MCF 10A (cell line): ENCODE results near the gene MAGEF1. TPM values are rescaled to one million over a fixed set of nuclear protein-coding genes. Genes with fewer than 3 reads are reported as not detected.

Source experiments
- BruUV-seq: library from RNA; stranded (reverse); fragments of 400-500 nt; replicated peaks from 2 replicates; lab custom pipeline; 2021; lab: Mats Ljungman, UMichigan
- CTCF ChIA-PET: fragments of 300-600 bp; sonication (Branson Sonifier 250); formaldehyde crosslinking; extraction: SDS; loops from one replicate; lab custom pipeline; 2021; ENCODE audit warnings: antibody characterized with exemption, inconsistent platforms; lab: Yijun Ruan, JAX
- POLR2A ChIA-PET: fragments of 300-600, 350-650 bp; sonication (Branson Sonifier 250); formaldehyde crosslinking; extraction: SDS; loops from one replicate; lab custom pipeline; 2020; ENCODE audit warnings: antibody characterized with exemption, inconsistent platforms; lab: Yijun Ruan, JAX
- DNase-seq: peaks from one replicate; pipeline ENCODE4 v3.0.0-alpha.2; 2018; ENCODE audit not compliant: unreplicated experiment
- H3K27ac Mint-ChIP-seq: one replicate; pipeline ENCODE4 v1.8.0; 2022; ENCODE audit warnings: mild to moderate bottlenecking, low read depth, mixed read lengths; ENCODE audit not compliant: unreplicated experiment
- H3K27me3 Mint-ChIP-seq: one replicate; pipeline ENCODE4 v1.8.0; 2022; ENCODE audit warnings: mixed read lengths; ENCODE audit not compliant: insufficient read depth, unreplicated experiment
- H3K36me3 Mint-ChIP-seq: one replicate; pipeline ENCODE4 v1.8.0; 2022; ENCODE audit warnings: mild to moderate bottlenecking, moderate library complexity, mixed read lengths; ENCODE audit not compliant: insufficient read depth, unreplicated experiment
- H3K4me1 Mint-ChIP-seq: one replicate; pipeline ENCODE4 v1.8.0; 2022; ENCODE audit warnings: mixed read lengths; ENCODE audit not compliant: insufficient read depth, unreplicated experiment
- H3K4me3 Mint-ChIP-seq: one replicate; pipeline ENCODE4 v1.8.0; 2022; ENCODE audit warnings: mild to moderate bottlenecking, moderate library complexity, mixed read lengths; ENCODE audit not compliant: unreplicated experiment
- H3K9me3 Mint-ChIP-seq: one replicate; pipeline ENCODE4 v1.8.0; 2022; ENCODE audit warnings: mixed read lengths; ENCODE audit not compliant: unreplicated experiment
- CTCF ChIP-seq: fragments of 200-600 bp; IDR thresholded peaks from one replicate; pipeline ENCODE4 v1.8.0; 2022; ENCODE audit warnings: antibody characterized with exemption, mild to moderate bottlenecking; ENCODE audit not compliant: unreplicated experiment
- intact Hi-C: fragments of 100-400 bp; cut with micrococcal nuclease; formaldehyde crosslinking; loops from 2 replicates; pipeline ENCODE4 v1.14.1; 2022
- total RNA-seq: library from RNA; stranded (reverse); gene quantifications from 2 replicates; pipeline ENCODE4 v1.2.3, GENCODE V29; 2022

The MAGEF1 gene
- total RNA-seq, 1 experiment from 2014 or later, result 34.5 TPM

- Mint-ChIP-seq H3K27me3 (no peaks in the 10 kb centered on the region), H3K4me3 (no peak overlapping the region), H3K9me3 (no peaks in the 10 kb centered on the region), H3K4me1 (peaks cover 15% of the 10 kb centered on the region), H3K36me3 (no peaks in the 10 kb centered on the region), H3K27ac (no peak overlapping the region)
- intact Hi-C loops, result no loop called here
- DNase-seq, result no peak
- CTCF ChIA-PET, result interaction anchor here (0.6 to 1.4 kb wide), 5 partner anchors 45 to 1905 kb away, joined by 3 to 4 read pairs (median 4); no protein-coding TSS in a partner anchor
- POLR2A ChIA-PET, result interaction anchor here (1.6 to 2.0 kb wide), 2 partner anchors 9 to 36 kb away, joined by 5 to 6 read pairs; no protein-coding TSS in a partner anchor
- TF ChIP-seq CTCF, result no peak
- no TSS peak for BruUV-seq
These were observed 24.4 kb downstream of the MAGEF1 start for GRCh38 chr3:184687363-184688015.

GRCh38 chr3:184685646-184686045 lies 26.2 kb downstream of the MAGEF1 start:
- BruUV-seq, result no TSS peak
- no peak overlapping the region for H3K27ac Mint-ChIP-seq
- CTCF ChIA-PET, result no interaction called here
- DNase-seq, result no peak
- TF ChIP-seq CTCF, result no peak
- H3K9me3 Mint-ChIP-seq, result no peaks in the 10 kb centered on the region
- no peaks in the 10 kb centered on the region for H3K27me3 Mint-ChIP-seq
- peaks cover 15% of the 10 kb centered on the region for H3K4me1 Mint-ChIP-seq
- no peaks in the 10 kb centered on the region for H3K36me3 Mint-ChIP-seq
- intact Hi-C loops, result no loop called here
- no peak overlapping the region for H3K4me3 Mint-ChIP-seq
- POLR2A ChIA-PET, result no interaction called here

GRCh38 chr3:184685055-184685454 lies 26.8 kb downstream of the MAGEF1 start:
- intact Hi-C loops, result no loop called here
- H3K9me3 Mint-ChIP-seq, result no peaks in the 10 kb centered on the region
- no peak overlapping the region for H3K4me3 Mint-ChIP-seq
- ChIA-PET POLR2A (no interaction called here), CTCF (no interaction called here)
- H3K27me3 Mint-ChIP-seq, result no peaks in the 10 kb centered on the region
- H3K27ac Mint-ChIP-seq, result no peak overlapping the region
- H3K36me3 Mint-ChIP-seq, result no peaks in the 10 kb centered on the region
- H3K4me1 Mint-ChIP-seq, result peaks cover 15% of the 10 kb centered on the region
- TF ChIP-seq CTCF, result no peak
- no peak for DNase-seq
- BruUV-seq, result no TSS peak

GRCh38 chr3:184683900-184684560 lies 27.8 kb downstream of the MAGEF1 start:
- Mint-ChIP-seq H3K9me3 (no peaks in the 10 kb centered on the region), H3K4me3 (no peak overlapping the region), H3K27me3 (no peaks in the 10 kb centered on the region), H3K36me3 (no peaks in the 10 kb centered on the region), H3K4me1 (peaks cover 10% of the 10 kb centered on the region), H3K27ac (no peak overlapping the region)
- BruUV-seq, result no TSS peak
- DNase-seq, result no peak
- TF ChIP-seq CTCF, result no peak
- intact Hi-C loops, result no loop called here
- ChIA-PET POLR2A (interaction anchor here (1.1 kb wide), 1 partner anchor 57 kb away, joined by 5 read pairs; no protein-coding TSS in a partner anchor), CTCF (interaction anchor here (0.6 kb wide), 1 partner anchor 26 kb away, joined by 3 read pairs; no protein-coding TSS in a partner anchor)
